RWPE2 (cell line): ENCODE measurements around the gene PNCK.

Experiments used
- ATAC-seq: fragments of 200-7000 bp; cut with Tn5 transposase; 3 replicates; pipeline ENCODE4 v1.9.1; 2021; ENCODE audit warnings: low read depth
- DNase-seq: peaks from one replicate; pipeline ENCODE4 v3.0.0-alpha.2; 2020; ENCODE audit warnings: low spot score
- H3K27ac ChIP-seq: fragments of 450-650 bp; 2 replicates; pipeline ENCODE4 v1.5.1; 2017; ENCODE audit warnings: mild to moderate bottlenecking; ENCODE audit not compliant: poor library complexity, severe bottlenecking
- H3K27me3 ChIP-seq: fragments of 250-450 bp; sonication (Bioruptor Pico); 2 replicates; pipeline ENCODE4 v1.5.1; 2021; ENCODE audit warnings: mild to moderate bottlenecking, moderate library complexity; ENCODE audit not compliant: insufficient read depth, poor library complexity, severe bottlenecking
- H3K36me3 ChIP-seq: fragments of 250-450 bp; sonication (Bioruptor Pico); 2 replicates; pipeline ENCODE4 v1.5.1; 2020; ENCODE audit warnings: low read depth, mild to moderate bottlenecking, moderate library complexity
- H3K4me1 ChIP-seq: fragments of 250-450 bp; sonication (Bioruptor Pico); 2 replicates; pipeline ENCODE4 v1.5.1; 2021; ENCODE audit warnings: mild to moderate bottlenecking, moderate library complexity; ENCODE audit not compliant: insufficient read depth, poor library complexity, severe bottlenecking
- H3K4me3 ChIP-seq: fragments of 250-450 bp; sonication (Bioruptor Pico); 2 replicates; pipeline ENCODE4 v1.5.1; 2021; ENCODE audit warnings: mild to moderate bottlenecking, moderate library complexity; ENCODE audit not compliant: severe bottlenecking
- H3K9me3 ChIP-seq: fragments of 250-450 bp; sonication (Bioruptor Pico); 2 replicates; pipeline ENCODE4 v1.5.1; 2021; ENCODE audit warnings: mild to moderate bottlenecking, moderate library complexity; ENCODE audit not compliant: severe bottlenecking
- TF ChIP-seq, protein P1 (sequence below): fragments of 450-650 bp; IDR thresholded peaks from one replicate; pipeline ENCODE4 v1.5.1; 2017; ENCODE audit warnings: mild to moderate bottlenecking, moderate library complexity; ENCODE audit not compliant: poor library complexity, severe bottlenecking

Gene PNCK

DNA sequence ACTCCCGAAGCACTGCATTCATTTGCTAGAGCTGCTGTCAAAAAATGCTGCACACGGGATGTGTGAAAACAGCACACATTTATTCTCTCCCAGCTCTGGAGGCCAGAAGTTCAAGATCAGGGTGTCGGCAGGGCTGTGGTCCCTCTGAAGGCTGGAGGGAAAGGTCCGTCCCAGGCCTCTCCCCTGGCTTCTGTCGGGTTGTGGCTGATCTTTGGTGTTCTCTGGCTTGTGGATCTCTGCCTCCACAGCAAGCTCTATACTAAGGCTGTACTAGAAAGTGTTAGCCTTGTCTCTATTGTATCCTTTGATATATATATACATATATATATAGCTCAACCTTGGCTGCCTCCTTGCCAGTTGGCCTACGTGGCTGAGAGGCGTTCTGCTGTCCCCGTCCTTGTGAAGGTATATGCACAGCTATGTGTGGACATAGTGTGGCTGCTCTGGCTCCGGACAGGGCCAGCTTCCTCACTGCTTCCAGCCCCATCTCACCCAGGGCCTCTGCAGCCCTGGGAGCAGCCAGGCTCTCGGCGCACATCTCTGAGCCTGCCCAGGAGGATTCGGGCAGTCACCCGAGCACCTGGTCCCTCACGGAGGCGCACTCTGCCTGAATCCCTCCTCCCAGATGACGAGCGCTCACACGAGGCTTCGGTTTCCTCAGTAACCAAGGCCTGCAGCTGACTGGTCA is 41.6 kb downstream of the PNCK start:
- H3K27ac ChIP-seq: no peak overlapping the region
- no peak overlapping the region for H3K4me3 ChIP-seq
- peaks cover 4% of the 10 kb centered on the region for H3K4me1 ChIP-seq
- no peaks in the 10 kb centered on the region for H3K9me3 ChIP-seq
- ATAC-seq: no peak
- DNase-seq: no peak
- TF ChIP-seq, protein P1, sequence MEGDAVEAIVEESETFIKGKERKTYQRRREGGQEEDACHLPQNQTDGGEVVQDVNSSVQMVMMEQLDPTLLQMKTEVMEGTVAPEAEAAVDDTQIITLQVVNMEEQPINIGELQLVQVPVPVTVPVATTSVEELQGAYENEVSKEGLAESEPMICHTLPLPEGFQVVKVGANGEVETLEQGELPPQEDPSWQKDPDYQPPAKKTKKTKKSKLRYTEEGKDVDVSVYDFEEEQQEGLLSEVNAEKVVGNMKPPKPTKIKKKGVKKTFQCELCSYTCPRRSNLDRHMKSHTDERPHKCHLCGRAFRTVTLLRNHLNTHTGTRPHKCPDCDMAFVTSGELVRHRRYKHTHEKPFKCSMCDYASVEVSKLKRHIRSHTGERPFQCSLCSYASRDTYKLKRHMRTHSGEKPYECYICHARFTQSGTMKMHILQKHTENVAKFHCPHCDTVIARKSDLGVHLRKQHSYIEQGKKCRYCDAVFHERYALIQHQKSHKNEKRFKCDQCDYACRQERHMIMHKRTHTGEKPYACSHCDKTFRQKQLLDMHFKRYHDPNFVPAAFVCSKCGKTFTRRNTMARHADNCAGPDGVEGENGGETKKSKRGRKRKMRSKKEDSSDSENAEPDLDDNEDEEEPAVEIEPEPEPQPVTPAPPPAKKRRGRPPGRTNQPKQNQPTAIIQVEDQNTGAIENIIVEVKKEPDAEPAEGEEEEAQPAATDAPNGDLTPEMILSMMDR: no peak
- H3K27me3 ChIP-seq: no peaks in the 10 kb centered on the region
- H3K36me3 ChIP-seq: no peaks in the 10 kb centered on the region

DNA sequence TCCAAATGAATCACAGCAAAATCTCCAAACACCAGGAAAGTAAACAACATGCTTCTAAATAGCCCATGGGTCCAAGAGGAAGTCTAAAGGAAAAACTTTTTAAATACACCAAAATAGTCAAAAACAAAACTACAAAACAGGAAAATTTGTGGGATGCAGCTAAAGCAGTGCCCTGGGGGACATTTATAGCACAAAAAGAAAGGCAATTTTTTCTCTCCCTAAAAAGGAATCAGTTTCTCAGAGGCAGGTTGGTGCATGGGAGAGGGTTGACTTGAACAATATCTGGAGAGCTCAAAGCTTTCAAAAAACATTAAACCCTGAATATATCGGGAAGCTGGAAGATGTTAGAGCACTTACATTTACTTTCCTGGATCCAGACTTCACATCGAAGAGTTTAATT is 42.3 kb downstream of the PNCK start:
- ATAC-seq: no peak
- DNase-seq: no peak
- no peaks in the 10 kb centered on the region for H3K27me3 ChIP-seq
- no peak overlapping the region for H3K4me3 ChIP-seq
- H3K9me3 ChIP-seq: no peaks in the 10 kb centered on the region
- H3K4me1 ChIP-seq: peaks cover 4% of the 10 kb centered on the region
- no peak overlapping the region for H3K27ac ChIP-seq
- H3K36me3 ChIP-seq: no peaks in the 10 kb centered on the region
- TF ChIP-seq, protein P1: no peak

DNA sequence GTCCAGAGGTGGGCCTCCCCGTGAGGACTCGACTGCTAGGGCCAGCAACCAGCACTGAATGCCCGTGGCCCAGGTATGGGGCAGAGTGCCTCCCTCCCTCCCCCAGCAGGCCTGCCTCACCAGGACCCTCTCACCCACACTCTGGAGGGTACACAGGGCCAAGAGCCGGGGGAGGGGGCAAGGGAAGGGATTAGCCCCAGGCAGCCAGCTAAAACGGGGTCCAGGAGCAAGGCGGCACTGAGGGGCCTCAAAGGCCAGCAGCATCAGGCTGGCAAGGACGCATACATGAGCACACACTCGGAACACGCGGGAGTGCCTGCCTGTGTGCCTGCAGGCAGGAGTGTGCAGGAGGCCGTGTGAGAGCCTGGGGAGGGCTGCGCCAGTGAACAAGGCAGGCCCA is 44.9 kb downstream of the PNCK start:
- H3K27me3 ChIP-seq: no peaks in the 10 kb centered on the region
- ATAC-seq (no peak), DNase-seq (no peak)
- H3K4me3 ChIP-seq: no peak overlapping the region
- TF ChIP-seq, protein P1: no peak
- H3K27ac ChIP-seq: no peak overlapping the region
- H3K36me3 ChIP-seq: no peaks in the 10 kb centered on the region
- H3K4me1 ChIP-seq: peaks cover 4% of the 10 kb centered on the region
- no peaks in the 10 kb centered on the region for H3K9me3 ChIP-seq

DNA sequence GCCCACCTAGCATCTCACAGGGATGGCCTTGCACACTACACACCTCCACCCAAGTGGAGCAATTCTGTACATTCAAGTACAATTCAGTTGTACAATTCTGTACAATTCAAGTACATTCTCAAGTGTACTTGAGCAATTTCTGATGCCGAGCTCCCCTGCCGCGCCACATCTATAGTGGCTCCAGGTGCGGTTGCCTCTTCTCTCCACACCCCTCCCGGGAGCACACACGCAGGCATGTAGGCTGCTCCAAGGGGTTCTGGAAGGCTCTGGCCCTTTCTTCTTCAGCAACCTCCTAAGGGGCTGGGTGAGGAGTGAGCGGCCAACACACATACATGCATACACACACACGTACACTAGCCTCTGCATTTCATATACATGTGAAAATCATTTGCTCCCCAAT is 45.5 kb downstream of the PNCK start:
- Histone ChIP-seq H3K27me3 (no peaks in the 10 kb centered on the region), H3K27ac (no peak overlapping the region), H3K4me3 (no peak overlapping the region), H3K9me3 (no peaks in the 10 kb centered on the region), H3K36me3 (no peaks in the 10 kb centered on the region), H3K4me1 (peaks cover 4% of the 10 kb centered on the region)
- TF ChIP-seq, protein P1: no peak
- DNase-seq (no peak), ATAC-seq (no peak)

DNA sequence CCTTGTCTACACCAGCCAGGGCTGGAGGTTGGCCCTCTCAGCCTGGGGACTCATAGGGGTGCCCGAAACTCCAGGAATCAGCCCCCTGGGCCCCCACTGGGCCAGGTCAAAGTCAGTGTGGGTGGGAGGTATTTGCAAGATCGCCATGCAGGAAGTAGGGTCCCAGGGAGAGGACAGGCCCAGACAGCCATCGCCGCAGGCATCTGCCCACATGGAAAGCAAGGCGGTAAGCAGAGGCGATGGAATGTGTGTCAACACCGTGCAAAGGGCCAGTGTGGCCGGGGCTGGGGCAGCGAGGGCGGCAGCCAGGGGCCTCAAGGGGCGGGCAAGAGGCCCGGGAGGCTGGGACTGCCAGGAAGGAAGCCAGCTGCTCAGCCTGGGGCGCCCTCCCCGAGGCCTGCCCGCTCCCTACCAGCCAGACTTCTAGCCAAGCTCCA is 45.9 kb downstream of the PNCK start:
- no peak overlapping the region for H3K27ac ChIP-seq
- ATAC-seq: peak; percentile 57; the same call in 1 of the 3 replicates
- H3K36me3 ChIP-seq: no peaks in the 10 kb centered on the region
- no peak for DNase-seq
- H3K4me3 ChIP-seq: no peak overlapping the region
- TF ChIP-seq, protein P1: no peak
- H3K4me1 ChIP-seq: peaks cover 4% of the 10 kb centered on the region
- no peaks in the 10 kb centered on the region for H3K27me3 ChIP-seq
- no peaks in the 10 kb centered on the region for H3K9me3 ChIP-seq
